ENCODE measurements around the gene ASCC3.
"Not testable (repeated sequence)": the region's sequence is repeated elsewhere in the genome, so short reads cannot be mapped to it uniquely, and the experiment has no call there.

GRCh38 chr6:100890646-100891045 is 9.5 kb upstream of the ASCC3 start:
- TF ChIP-seq POLR2A, CTCF, POLR2AphosphoS5, EP300 (IDR thresholded peaks at IDR 0.05): not testable (repeated sequence)
